Adrenal gland (tissue), 12 donors: ENCODE data around the gene SMAD3. TPM values are rescaled to one million over a fixed set of nuclear protein-coding genes. Genes with fewer than 3 reads are reported as not detected.

Source experiments
- DNase-seq, 7 donors: peaks; one replicate each; pipeline ENCODE4 v3.0.0-alpha.2; 2019 to 2020
- H3K27ac ChIP-seq, 5 donors: fragments of 200-600 bp; sonication (generic) in 4 of 5; 1 replicate in 3 of 5; 2 replicates in 2 of 5; pipeline versions ENCODE4 v1.5.1 to v1.8.0; 2016 to 2020; ENCODE audit warnings: mild to moderate bottlenecking in 1 of 5
- H3K27me3 ChIP-seq: fragments of 200-600 bp; 2 replicates; pipeline ENCODE4 v1.8.0; 2021
- H3K36me3 ChIP-seq, 2 donors: fragments of 200-600 bp; replicated peaks in 1 of 2; 1 replicate in 1 of 2; 2 replicates in 1 of 2; pipeline versions ENCODE4 v1.5.1 to v1.8.0; 2018 to 2022
- H3K4me1 ChIP-seq, 2 donors: fragments of 200-600 bp; replicated peaks in 1 of 2; 1 replicate in 1 of 2; 2 replicates in 1 of 2; pipeline versions ENCODE4 v1.5.1 to v1.8.0; 2018 to 2021
- H3K4me3 ChIP-seq, 4 donors: fragments of 200-600 bp; sonication (generic) in 3 of 4; one replicate each; pipeline ENCODE4 v1.5.1; 2016 to 2018
- H3K9me3 ChIP-seq, 3 donors: fragments of 200-600 bp; sonication (generic) in 1 of 3; replicated peaks in 1 of 3; 1 replicate in 2 of 3; 2 replicates in 1 of 3; pipeline versions ENCODE4 v1.5.1 to v1.8.0; 2016 to 2021
- CTCF ChIP-seq, 6 experiments: fragments of 450-650 bp in 4 of 6; fragments of 200-600 bp in 2 of 6; sonication (generic) in 1 of 6; IDR thresholded peaks; 1 replicate in 5 of 6; 2 replicates in 1 of 6; pipeline versions ENCODE4 v1.5.1 to v1.8.0; 2016 to 2021; ENCODE audit warnings: antibody characterized with exemption in 6 of 6, mild to moderate bottlenecking in 2 of 6, moderate library complexity in 1 of 6
- POLR2A ChIP-seq, 2 donors: fragments of 450-650 bp; IDR thresholded peaks; one replicate each; pipeline ENCODE4 v1.6.1; 2017; ENCODE audit warnings: antibody characterized with exemption in 2 of 2, mild to moderate bottlenecking in 2 of 2, moderate library complexity in 1 of 2
- WGBS, 4 donors: extraction: QIAGEN DNeasy Blood & Tissue Kit in 2 of 4; methylation state at CpG; one replicate each; pipeline versions ENCODE4 v1.1.5 to v1.1.7; 2013 to 2017; 5-methylcytosine and 5-hydroxymethylcytosine counted together
- intact Hi-C, 2 donors: fragments of 100-400 bp; cut with DNase I; formaldehyde crosslinking; loops; one replicate each; pipeline versions ENCODE4 v1.14.1 to v1.15.0; 2022 to 2023
- polyA plus RNA-seq, 3 donors: library from polyadenylated mRNA; stranded (reverse); fragments of 200-250 nt in 2 of 3; fragments of 350-450 nt in 1 of 3; fragmentation: Illumina TruSeq in 1 of 3; extraction: RNeasy Lipid Tissue Mini Kit (QIAGEN cat#74804) in 1 of 3; gene quantifications; one replicate each; pipeline ENCODE4 v1.2.3, GENCODE V29; 2013 to 2014
- total RNA-seq, 9 donors: library from RNA; depleted of rRNA in 4 of 9; stranded (reverse); fragments of >200 nt in 4 of 9; fragments of 120-200 nt in 1 of 9; fragmentation: NEBNext Ultra II Directional in 1 of 9; extraction: Animal tissue kit (Norgen Biotek cat#: 25700) in 1 of 9; gene quantifications; one replicate each; pipeline versions ENCODE4 v1.1.0 to v1.2.4, GENCODE V29; 2013 to 2023
- donor health status: healthy with polysubstance abuse.
- donor health status: Bipolar disorder and iron deficiency.
- donor health status: DM: yes; HTN: yes; CAD: no.
- donor health status: DM: no; HTN: no; CAD: no.
- donor health status: DM: no; HTN: no; CAD: no.
- donor health status: DM: yes; HTN: yes; CAD: no.

The SMAD3 gene
- total and polyA plus RNA-seq, 12 donors, result 6.4 to 92.0 (median 8.0) TPM

- no peak overlapping the region for H3K27ac ChIP-seq
- peak in 5 of 7 donors; percentile 41 to 70 (median 50) for DNase-seq
- TF ChIP-seq POLR2A (IDR thresholded peaks at IDR 0.05), result no peak
- no peak for TF ChIP-seq CTCF (IDR thresholded peaks at IDR 0.05)
- 75 to 85% (median 78%) methylated on average over 5 to 11 of the region's 11 CpGs for WGBS, 4 donors
- no peaks in the 10 kb centered on the region for H3K36me3 ChIP-seq
- peaks cover 0 to 8% of the 10 kb centered on the region in 2 donors for H3K4me1 ChIP-seq
- no peak overlapping the region for H3K4me3 ChIP-seq
- H3K27me3 ChIP-seq, result no peaks in the 10 kb centered on the region
- intact Hi-C loops, result no loop called here
- no peaks in the 10 kb centered on the region for H3K9me3 ChIP-seq
Measured at GRCh38 chr15:67175643-67176071, 110.3 kb downstream of the SMAD3 start.

- H3K27ac ChIP-seq, result no peak overlapping the region
- intact Hi-C loops, result no loop called here
- 81 to 89% (median 87%) methylated on average over 13 to 14 of the region's 14 CpGs for WGBS, 4 donors
Measured at GRCh38 chr15:67176195-67176971, 111.0 kb downstream of the SMAD3 start.

GRCh38 chr15:67177752-67178151, 112.3 kb downstream of the SMAD3 start:
- Histone ChIP-seq H3K9me3 (no peaks in the 10 kb centered on the region), H3K27me3 (no peaks in the 10 kb centered on the region), H3K36me3 (no peaks in the 10 kb centered on the region), H3K4me1 (peaks cover 0 to 8% of the 10 kb centered on the region in 2 donors), H3K4me3 (no peak overlapping the region), H3K27ac (no peak overlapping the region)
- TF ChIP-seq POLR2A (IDR thresholded peaks at IDR 0.05) (no peak), CTCF (IDR thresholded peaks at IDR 0.05) (no peak)
- DNase-seq, result no peak
- 75 to 96% (median 87%) methylated on average over 6 of the region's 6 CpGs for WGBS, 4 donors
- intact Hi-C loops, result no loop called here

More at GRCh38 chr15:67176195-67176971, 111.0 kb downstream of the SMAD3 start:
- TF ChIP-seq POLR2A (IDR thresholded peaks at IDR 0.05), result no peak
- no peak for TF ChIP-seq CTCF (IDR thresholded peaks at IDR 0.05)
- no peaks in the 10 kb centered on the region for H3K9me3 ChIP-seq
- H3K4me1 ChIP-seq, result peaks cover 0 to 8% of the 10 kb centered on the region in 2 donors
- H3K36me3 ChIP-seq, result no peaks in the 10 kb centered on the region
- no peak overlapping the region for H3K4me3 ChIP-seq
- DNase-seq, result peak in 1 of 7 donors; percentile 5
- no peaks in the 10 kb centered on the region for H3K27me3 ChIP-seq

GRCh38 chr15:67178569-67179210, 113.3 kb downstream of the SMAD3 start:
- Histone ChIP-seq H3K9me3 (no peaks in the 10 kb centered on the region), H3K27me3 (no peaks in the 10 kb centered on the region), H3K4me1 (peaks cover 0 to 8% of the 10 kb centered on the region in 2 donors), H3K4me3 (no peak overlapping the region), H3K36me3 (no peaks in the 10 kb centered on the region), H3K27ac (no peak overlapping the region)
- intact Hi-C loops, result no loop called here
- peak in 1 of 7 donors; percentile 6 for DNase-seq
- 79 to 89% (median 84%) methylated on average over 11 of the region's 11 CpGs for WGBS, 4 donors
- no peak for TF ChIP-seq POLR2A (IDR thresholded peaks at IDR 0.05)
- TF ChIP-seq CTCF (IDR thresholded peaks at IDR 0.05), result no peak
